ENCODE results near the gene PROSER2.

- TF ChIP-seq GATA3 (IDR thresholded peaks at IDR 0.05; ENCODE audit: low read depth, low read length) (no peak), GATA2 (IDR thresholded peaks at IDR 0.05; ENCODE audit: low read depth, low read length) (no peak)
Measured at GRCh38 chr10:11877591-11877905, 54.4 kb downstream of the PROSER2 start.
